HAP-1 (cell line): ENCODE data around the gene RETREG1.

ENCODE experiments used
- DNase-seq, 2 experiments: peaks; one replicate each; pipeline ENCODE4 v3.0.0-alpha.2; 2016 to 2020; ENCODE audit warnings: low spot score in 2 of 2
- H3K27me3 ChIP-seq: fragments of 250-450 bp; sonication (Bioruptor Pico); 2 replicates; pipeline ENCODE4 v1.5.1; 2020; ENCODE audit warnings: low read depth, mild to moderate bottlenecking, moderate library complexity
- H3K36me3 ChIP-seq: fragments of 250-450 bp; sonication (Bioruptor Pico); replicated peaks from 2 replicates; pipeline ENCODE4 v1.5.1; 2020; ENCODE audit warnings: mild to moderate bottlenecking
- H3K4me1 ChIP-seq: fragments of 250-450 bp; sonication (Bioruptor Pico); 2 replicates; pipeline ENCODE4 v1.5.1; 2020; ENCODE audit warnings: mild to moderate bottlenecking
- H3K4me3 ChIP-seq: fragments of 250-450 bp; sonication (Bioruptor Pico); 2 replicates; pipeline ENCODE4 v1.5.1; 2020; ENCODE audit warnings: mild to moderate bottlenecking, moderate library complexity
- H3K9me3 ChIP-seq: fragments of 250-450 bp; sonication (Bioruptor Pico); 2 replicates; pipeline ENCODE4 v1.5.1; 2020; ENCODE audit warnings: mild to moderate bottlenecking, moderate library complexity
- in situ Hi-C: fragments of 300-500 bp; cut with MboI; formaldehyde crosslinking; loops from 3 replicates; pipeline ENCODE4 v1.14.3; 2020; ENCODE audit warnings: low sequenced_read_pairs, inconsistent platforms, mixed read lengths

The RETREG1 gene

GRCh38 chr5:16603295-16603694 is 13.5 kb downstream of the RETREG1 start:
- in situ Hi-C loops, result no loop called here
- Histone ChIP-seq H3K9me3 (no peaks in the 10 kb centered on the region), H3K36me3 (no peaks in the 10 kb centered on the region), H3K27me3 (no peaks in the 10 kb centered on the region), H3K4me3 (no peak overlapping the region), H3K4me1 (no peaks in the 10 kb centered on the region)
- DNase-seq, result no peak

GRCh38 chr5:16602182-16602581 is 14.6 kb downstream of the RETREG1 start:
- DNase-seq, result no peak
- in situ Hi-C loops, result no loop called here
- Histone ChIP-seq H3K4me3 (no peak overlapping the region), H3K36me3 (no peaks in the 10 kb centered on the region), H3K27me3 (no peaks in the 10 kb centered on the region), H3K9me3 (no peaks in the 10 kb centered on the region), H3K4me1 (no peaks in the 10 kb centered on the region)

- Histone ChIP-seq H3K36me3 (no peaks in the 10 kb centered on the region), H3K9me3 (no peaks in the 10 kb centered on the region), H3K4me3 (no peak overlapping the region), H3K4me1 (no peaks in the 10 kb centered on the region), H3K27me3 (no peaks in the 10 kb centered on the region)
- DNase-seq, result no peak
- in situ Hi-C loops, result no loop called here
These were observed 15.9 kb downstream of the RETREG1 start for GRCh38 chr5:16600946-16601345.

GRCh38 chr5:16600397-16600796 is 16.4 kb downstream of the RETREG1 start:
- in situ Hi-C loops, result no loop called here
- no peaks in the 10 kb centered on the region; the same call in 1 of the 2 replicates for H3K36me3 ChIP-seq

DNA sequence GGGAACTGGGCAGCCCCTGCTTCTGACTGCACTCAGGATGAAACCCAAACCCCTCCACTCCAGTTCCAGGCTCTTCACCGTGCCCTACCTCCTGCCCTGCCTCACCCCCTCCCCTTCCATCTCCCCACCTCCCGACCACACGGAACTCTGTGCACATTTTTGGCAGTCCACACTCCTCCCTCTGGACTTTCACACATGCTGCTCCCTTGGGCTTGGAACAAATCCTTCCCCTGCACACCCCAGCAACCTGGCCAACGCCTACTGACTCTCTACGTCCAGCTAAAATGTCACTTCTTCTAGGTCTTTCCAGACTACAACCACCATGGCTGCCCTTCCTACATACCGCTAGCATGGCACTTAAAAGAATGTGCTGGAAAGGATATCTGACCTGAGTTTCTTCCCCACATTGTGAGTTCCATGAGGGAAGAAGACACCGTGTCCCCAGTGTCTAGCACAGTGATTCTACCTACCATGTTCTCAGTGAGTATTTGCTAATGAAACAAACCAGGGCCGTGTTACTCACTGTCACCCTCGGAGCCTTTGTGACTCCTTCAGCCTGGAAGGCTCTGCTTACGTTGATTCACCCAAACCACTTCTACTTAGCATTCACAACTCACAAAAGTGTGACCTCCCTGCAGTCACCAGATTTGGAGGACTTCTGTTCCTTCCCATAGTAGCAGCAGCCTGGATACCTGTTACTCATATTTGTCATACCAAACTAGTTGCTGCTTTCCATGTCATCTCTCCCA is 18.7 kb downstream of the RETREG1 start:
- H3K4me1 ChIP-seq, result no peaks in the 10 kb centered on the region
- no peak overlapping the region for H3K4me3 ChIP-seq
- in situ Hi-C loops, result no loop called here
- no peak for DNase-seq
- H3K27me3 ChIP-seq, result no peaks in the 10 kb centered on the region
- no peaks in the 10 kb centered on the region; the same call in 1 of the 2 replicates for H3K36me3 ChIP-seq
- H3K9me3 ChIP-seq, result no peaks in the 10 kb centered on the region

More at GRCh38 chr5:16600397-16600796, 16.4 kb downstream of the RETREG1 start:
- no peaks in the 10 kb centered on the region for H3K4me1 ChIP-seq
- no peaks in the 10 kb centered on the region for H3K27me3 ChIP-seq
- no peaks in the 10 kb centered on the region for H3K9me3 ChIP-seq
- H3K4me3 ChIP-seq, result no peak overlapping the region
- no peak for DNase-seq

DNA sequence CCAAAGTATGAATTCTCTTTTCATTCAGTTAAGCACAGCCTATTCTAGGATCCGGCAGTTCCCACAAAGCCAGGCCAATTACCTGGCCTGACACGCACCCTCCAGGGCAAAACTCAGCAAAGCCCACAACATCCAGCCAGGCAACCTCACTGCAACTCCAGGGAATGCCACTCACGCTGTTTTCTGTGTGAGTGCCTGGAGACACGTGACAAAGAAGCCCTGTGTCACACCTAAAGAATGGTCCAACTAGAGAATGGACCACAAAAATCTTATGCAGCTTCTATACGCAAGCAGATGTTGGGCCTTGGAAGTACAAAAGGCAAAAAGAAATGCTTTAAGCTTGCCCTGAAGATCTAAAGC is 20.2 kb downstream of the RETREG1 start:
- Histone ChIP-seq H3K27me3 (no peaks in the 10 kb centered on the region), H3K4me1 (peaks cover 4% of the 10 kb centered on the region; the same call in 1 of the 2 replicates), H3K4me3 (no peak overlapping the region), H3K9me3 (no peaks in the 10 kb centered on the region), H3K36me3 (no peaks in the 10 kb centered on the region; the same call in 1 of the 2 replicates)
- in situ Hi-C loops, result no loop called here
- no peak for DNase-seq

- Histone ChIP-seq H3K9me3 (no peaks in the 10 kb centered on the region), H3K4me1 (peaks cover 5% of the 10 kb centered on the region; the same call in 1 of the 2 replicates), H3K27me3 (no peaks in the 10 kb centered on the region), H3K4me3 (no peak overlapping the region), H3K36me3 (no peaks in the 10 kb centered on the region; the same call in 1 of the 2 replicates)
- no peak for DNase-seq
- in situ Hi-C loops, result no loop called here
These were observed 20.8 kb downstream of the RETREG1 start for GRCh38 chr5:16595881-16596580.

DNA sequence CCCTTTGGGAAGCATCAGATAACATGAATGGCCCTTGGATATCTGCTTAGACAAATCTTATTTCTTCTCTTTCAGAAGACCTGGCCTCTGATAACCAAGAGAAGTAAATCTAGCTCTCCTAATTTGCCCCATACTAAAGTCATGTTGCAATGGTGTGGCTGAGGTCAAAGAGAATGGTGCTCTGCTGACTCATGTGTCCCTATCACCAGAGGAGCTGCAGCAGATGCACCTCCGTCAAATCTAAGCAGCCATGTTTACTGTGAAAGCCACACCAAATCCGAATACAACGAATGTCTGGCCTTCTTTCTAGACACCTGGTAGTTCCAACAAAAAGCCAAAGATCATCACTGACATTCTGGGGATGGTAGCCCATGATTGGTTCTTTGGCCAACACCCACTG is 23.2 kb downstream of the RETREG1 start:
- Histone ChIP-seq H3K9me3 (no peaks in the 10 kb centered on the region), H3K4me3 (no peak overlapping the region), H3K4me1 (peaks cover 5% of the 10 kb centered on the region; the same call in 1 of the 2 replicates), H3K27me3 (no peaks in the 10 kb centered on the region), H3K36me3 (no peaks in the 10 kb centered on the region; the same call in 1 of the 2 replicates)
- in situ Hi-C loops, result no loop called here
- no peak for DNase-seq

DNA sequence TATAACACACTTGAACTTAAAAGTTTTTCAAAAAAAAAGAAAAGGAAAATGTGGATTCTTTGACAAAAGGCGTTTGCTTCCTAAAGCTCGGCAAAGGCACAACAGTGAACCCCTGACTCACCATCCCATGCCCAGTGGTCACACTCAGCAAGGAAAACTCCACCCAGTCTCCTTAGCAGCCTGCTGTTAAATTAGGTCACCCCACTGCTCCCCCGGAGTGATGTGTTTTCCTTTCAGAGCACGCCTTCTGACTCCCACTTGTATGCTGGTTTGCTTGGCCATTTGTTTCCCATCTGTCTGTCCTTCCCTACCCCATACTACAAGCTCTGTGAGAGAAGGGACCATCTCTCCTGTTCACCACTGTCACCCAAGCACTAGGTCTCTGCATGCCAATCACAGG is 23.8 kb downstream of the RETREG1 start:
- Histone ChIP-seq H3K4me3 (no peak overlapping the region), H3K9me3 (no peaks in the 10 kb centered on the region), H3K27me3 (no peaks in the 10 kb centered on the region), H3K4me1 (peaks cover 5% of the 10 kb centered on the region; the same call in 1 of the 2 replicates), H3K36me3 (no peaks in the 10 kb centered on the region; the same call in 1 of the 2 replicates)
- DNase-seq, result no peak
- in situ Hi-C loops, result no loop called here

GRCh38 chr5:16592255-16592654 is 24.5 kb downstream of the RETREG1 start:
- H3K4me3 ChIP-seq, result no peak overlapping the region
- DNase-seq, result no peak
- in situ Hi-C loops, result no loop called here
- no peaks in the 10 kb centered on the region for H3K27me3 ChIP-seq
- H3K4me1 ChIP-seq, result peaks cover 6% of the 10 kb centered on the region
- H3K36me3 ChIP-seq, result no peaks in the 10 kb centered on the region; the same call in 1 of the 2 replicates
- 0 out of 2 replicates have a peak, but pooled peaks cover 2% of the 10 kb centered on the region for H3K9me3 ChIP-seq

DNA sequence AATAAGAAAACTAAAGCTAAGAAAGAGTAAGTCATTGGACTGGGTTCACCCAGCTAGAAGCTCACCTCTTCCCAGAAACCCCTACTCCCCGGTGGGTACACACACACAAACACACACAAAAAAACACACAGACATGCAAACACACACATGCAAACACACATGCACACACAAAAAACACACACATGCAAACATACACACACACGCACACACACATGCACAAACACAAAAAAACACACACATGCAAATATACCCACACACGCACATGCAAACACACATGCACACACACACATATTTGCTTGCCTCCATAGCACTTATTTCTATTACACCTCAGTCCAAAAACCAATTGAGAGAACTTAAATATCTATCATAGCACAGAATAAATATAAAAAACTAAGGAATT is 26.1 kb downstream of the RETREG1 start:
- H3K36me3 ChIP-seq, result no peaks in the 10 kb centered on the region; the same call in 1 of the 2 replicates
- H3K4me1 ChIP-seq, result peaks cover 21% of the 10 kb centered on the region
- in situ Hi-C loops, result no loop called here
- no peaks in the 10 kb centered on the region for H3K27me3 ChIP-seq
- DNase-seq, result no peak
- H3K4me3 ChIP-seq, result no peak overlapping the region
- H3K9me3 ChIP-seq, result 0 out of 2 replicates have a peak, but pooled peaks cover 6% of the 10 kb centered on the region

DNA sequence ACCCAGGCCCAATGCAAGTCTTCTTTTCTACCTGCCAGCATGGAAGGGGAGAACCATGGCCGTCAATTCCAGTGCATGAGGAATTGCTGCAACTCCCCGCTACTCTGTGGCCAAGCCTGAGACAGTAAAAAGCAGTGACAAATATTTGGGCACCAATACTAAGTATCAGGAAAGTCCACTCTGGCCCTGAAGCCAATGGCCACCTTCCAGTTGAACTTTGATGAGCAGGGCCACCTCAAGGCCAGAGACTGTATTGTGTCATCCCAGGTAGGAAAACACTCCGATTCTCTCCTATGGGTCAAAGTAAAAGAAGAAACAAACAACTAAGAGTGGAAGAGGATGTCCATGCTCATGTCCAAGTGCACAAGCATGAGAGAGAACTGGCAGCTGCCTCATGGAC is 27.1 kb downstream of the RETREG1 start:
- in situ Hi-C loops, result no loop called here
- no peaks in the 10 kb centered on the region for H3K27me3 ChIP-seq
- no peak overlapping the region for H3K4me3 ChIP-seq
- H3K36me3 ChIP-seq, result no peaks in the 10 kb centered on the region
- H3K9me3 ChIP-seq, result 0 out of 2 replicates have a peak, but pooled peaks cover 6% of the 10 kb centered on the region
- no peak for DNase-seq
- H3K4me1 ChIP-seq, result peaks cover 31% of the 10 kb centered on the region

DNA sequence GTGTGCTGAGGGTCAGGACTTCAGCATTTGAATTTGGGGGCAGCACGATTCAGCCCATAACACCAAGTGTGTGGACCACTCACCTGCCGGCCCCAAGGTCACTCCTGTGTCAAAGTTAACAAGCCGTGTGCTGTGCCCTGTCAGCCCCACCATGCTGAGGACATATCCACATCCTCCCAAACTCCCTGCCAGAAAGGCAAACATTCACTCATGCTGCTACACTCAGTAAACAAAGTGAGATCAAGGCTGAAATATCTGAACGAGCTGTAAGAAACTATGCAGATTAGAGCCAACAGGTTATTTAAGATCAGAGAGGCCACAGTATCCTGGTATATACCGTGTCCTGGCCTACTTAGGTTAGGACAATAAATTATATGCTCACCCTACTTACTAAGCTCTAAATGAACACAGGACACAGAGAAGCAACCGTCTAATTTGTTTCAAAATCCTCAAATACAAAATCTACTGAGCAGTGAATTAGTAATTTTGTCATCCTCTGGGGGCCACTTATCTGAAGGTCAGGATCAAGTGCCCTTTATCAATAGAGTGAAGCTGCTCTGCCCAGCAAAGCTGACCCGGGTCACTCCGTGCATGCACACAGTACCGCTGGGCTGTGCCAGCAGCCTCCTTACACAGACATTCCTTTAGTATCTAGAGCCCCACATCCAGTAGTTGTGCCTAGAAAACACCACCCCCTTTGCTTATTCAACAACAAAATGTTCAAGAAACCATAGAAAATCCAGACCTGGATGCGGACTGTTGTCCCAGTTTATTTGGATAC is 28.2 kb downstream of the RETREG1 start:
- DNase-seq, result no peak
- H3K4me1 ChIP-seq, result peaks cover 40% of the 10 kb centered on the region
- H3K4me3 ChIP-seq, result no peak overlapping the region
- in situ Hi-C loops, result no loop called here
- H3K9me3 ChIP-seq, result 0 out of 2 replicates have a peak, but pooled peaks cover 6% of the 10 kb centered on the region
- no peaks in the 10 kb centered on the region for H3K36me3 ChIP-seq
- H3K27me3 ChIP-seq, result no peaks in the 10 kb centered on the region
